ENCODE results near the gene MPV17L2.

MPV17L2 gene

GRCh38 chr19:18219911-18220631, 27.1 kb downstream of the MPV17L2 start:
- DNase-seq: no peak

GRCh38 chr19:18220632-18221275, 27.7 kb downstream of the MPV17L2 start:
- peak; percentile 51 for DNase-seq

GRCh38 chr19:18221815-18222725, 29.1 kb downstream of the MPV17L2 start:
- no peak for DNase-seq

- DNase-seq: no peak
Measured at GRCh38 chr19:18223860-18224524, 31.0 kb downstream of the MPV17L2 start.

GRCh38 chr19:18224525-18225354, 31.7 kb downstream of the MPV17L2 start:
- DNase-seq: peak; percentile 98

- no peak for DNase-seq
Measured at GRCh38 chr19:18225355-18225701, 32.3 kb downstream of the MPV17L2 start.

- no peak for DNase-seq
Measured at GRCh38 chr19:18225702-18226468, 32.9 kb downstream of the MPV17L2 start, which contains the start of gene PDE4C. Gene PDE4C (minus strand): TSS chr19:18226438. CDS start chr19:18226415, 23 bp downstream.

GRCh38 chr19:18226956-18227780, 34.1 kb downstream of the MPV17L2 start:
- DNase-seq: no peak

GRCh38 chr19:18227781-18228271, 34.8 kb downstream of the MPV17L2 start:
- DNase-seq: no peak

GRCh38 chr19:18229474-18229873, 36.5 kb downstream of the MPV17L2 start:
- DNase-seq: no peak

- no peak for DNase-seq
Measured at GRCh38 chr19:18229915-18230314, 36.9 kb downstream of the MPV17L2 start.

GRCh38 chr19:18230941-18231734, 38.1 kb downstream of the MPV17L2 start:
- DNase-seq: no peak

- DNase-seq: no peak
Measured at GRCh38 chr19:18231775-18232174, 38.8 kb downstream of the MPV17L2 start.

- DNase-seq: peak; percentile 56
Measured at GRCh38 chr19:18232540-18233223, 39.7 kb downstream of the MPV17L2 start.

- DNase-seq: no peak
Measured at GRCh38 chr19:18233224-18233825, 40.3 kb downstream of the MPV17L2 start.

GRCh38 chr19:18234194-18234593, 41.2 kb downstream of the MPV17L2 start:
- DNase-seq: no peak

- DNase-seq: no peak
Measured at GRCh38 chr19:18239303-18239702, 46.3 kb downstream of the MPV17L2 start.

GRCh38 chr19:18245297-18245696, 52.3 kb downstream of the MPV17L2 start:
- no peak for DNase-seq
